Astrocyte of the spinal cord (primary cell): Measurements from ENCODE around the gene ZNF831.

ENCODE experiments used
- DNase-seq: peaks from one replicate; pipeline ENCODE4 v3.0.0; 2011; ENCODE audit warnings: low read depth, low spot score
- H3K4me3 ChIP-seq: 2 replicates; pipeline ENCODE4 v1.5.1; 2011; ENCODE audit warnings: low read depth, mild to moderate bottlenecking, low read length, moderate library complexity
- CTCF ChIP-seq: IDR thresholded peaks from 2 replicates; pipeline ENCODE4 v1.5.1; 2012; ENCODE audit warnings: low read depth, mild to moderate bottlenecking, low read length, inconsistent platforms
- in situ Hi-C: cut with HindIII; loops from 2 replicates; pipeline ENCODE4 v1.10.0; 2017; ENCODE audit warnings: low sequenced_read_pairs

ZNF831 gene

GRCh38 chr20:59170406-59171349, 7.1 kb downstream of the ZNF831 start:
- H3K4me3 ChIP-seq = no peak overlapping the region
- DNase-seq = no peak
- no peak for TF ChIP-seq CTCF
- in situ Hi-C loops = no loop called here

GRCh38 chr20:59171986-59172385, 8.4 kb downstream of the ZNF831 start:
- in situ Hi-C loops = no loop called here
- no peak for TF ChIP-seq CTCF
- no peak for DNase-seq

GRCh38 chr20:59173938-59174491, 10.4 kb downstream of the ZNF831 start:
- no peak for DNase-seq
- no peak for TF ChIP-seq CTCF
- in situ Hi-C loops = no loop called here
- H3K4me3 ChIP-seq = no peak overlapping the region

More at GRCh38 chr20:59171986-59172385, 8.4 kb downstream of the ZNF831 start:
- H3K4me3 ChIP-seq = no peak overlapping the region

GRCh38 chr20:59175002-59175401, 11.4 kb downstream of the ZNF831 start:
- TF ChIP-seq CTCF = no peak
- in situ Hi-C loops = no loop called here
- DNase-seq = no peak
- H3K4me3 ChIP-seq = no peak overlapping the region

- in situ Hi-C loops = no loop called here
- TF ChIP-seq CTCF = no peak
- no peak overlapping the region for H3K4me3 ChIP-seq
- no peak for DNase-seq
These were observed 12.2 kb downstream of the ZNF831 start for GRCh38 chr20:59175861-59176260.

GRCh38 chr20:59176812-59177211, 13.2 kb downstream of the ZNF831 start:
- in situ Hi-C loops = no loop called here
- TF ChIP-seq CTCF = no peak
- no peak for DNase-seq
- H3K4me3 ChIP-seq = no peak overlapping the region
